GM18873 (cell line): ENCODE results near the gene DYSF.

ENCODE experiments used
- ATAC-seq: cut with Tn5 transposase; IDR thresholded peaks from one replicate; pipeline ENCODE4 v1.9.1; 2021; ENCODE audit warnings: mild to moderate bottlenecking, moderate library complexity, moderate number of reproducible peaks; ENCODE audit not compliant: unreplicated experiment, low FRiP score

DYSF gene

GRCh38 chr2:71665168-71666093 lies 212.1 kb downstream of the DYSF start:
- no peak for ATAC-seq

DNA sequence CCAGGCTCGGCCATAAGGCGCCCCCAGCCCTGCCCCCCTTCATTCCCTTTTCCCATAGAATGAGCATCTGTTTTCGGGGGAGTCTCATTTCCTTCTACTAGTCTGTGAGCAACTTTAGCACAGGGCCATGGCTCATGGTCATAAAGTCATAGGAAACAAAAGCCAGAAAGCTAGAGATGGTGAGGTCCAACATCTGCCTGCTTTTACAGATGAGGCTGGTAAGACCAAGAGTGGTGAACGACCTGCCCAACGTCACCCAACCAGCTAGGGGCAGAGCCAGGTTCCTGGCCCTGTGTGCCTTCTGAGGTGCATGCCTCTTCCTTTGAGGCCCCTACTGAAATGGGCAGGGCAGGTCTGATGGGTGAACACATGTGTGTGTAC lies 212.7 kb downstream of the DYSF start:
- ATAC-seq, result no peak

- no peak for ATAC-seq
Measured at GRCh38 chr2:71667256-71668182, 214.2 kb downstream of the DYSF start.

GRCh38 chr2:71668326-71669057 lies 215.1 kb downstream of the DYSF start:
- no peak for ATAC-seq

DNA sequence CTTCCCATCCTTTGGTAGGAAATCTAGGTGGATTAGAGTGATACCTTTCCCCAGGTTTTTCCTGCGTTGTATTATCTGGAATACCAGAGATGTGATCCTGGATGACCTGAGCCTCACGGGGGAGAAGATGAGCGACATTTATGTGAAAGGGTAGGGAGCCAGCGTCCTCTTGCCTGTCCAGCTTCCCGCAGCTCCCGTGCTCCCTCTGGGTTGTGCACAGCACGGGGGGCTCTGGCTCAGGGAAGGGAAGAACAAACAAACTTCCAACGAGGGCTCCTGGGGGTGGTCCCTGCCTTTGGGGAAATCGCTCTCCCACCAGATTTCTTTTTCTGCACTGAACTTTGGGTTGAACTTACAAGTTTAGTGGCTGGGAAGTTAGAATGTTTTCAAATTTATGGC lies 215.7 kb downstream of the DYSF start:
- ATAC-seq, result no peak

DNA sequence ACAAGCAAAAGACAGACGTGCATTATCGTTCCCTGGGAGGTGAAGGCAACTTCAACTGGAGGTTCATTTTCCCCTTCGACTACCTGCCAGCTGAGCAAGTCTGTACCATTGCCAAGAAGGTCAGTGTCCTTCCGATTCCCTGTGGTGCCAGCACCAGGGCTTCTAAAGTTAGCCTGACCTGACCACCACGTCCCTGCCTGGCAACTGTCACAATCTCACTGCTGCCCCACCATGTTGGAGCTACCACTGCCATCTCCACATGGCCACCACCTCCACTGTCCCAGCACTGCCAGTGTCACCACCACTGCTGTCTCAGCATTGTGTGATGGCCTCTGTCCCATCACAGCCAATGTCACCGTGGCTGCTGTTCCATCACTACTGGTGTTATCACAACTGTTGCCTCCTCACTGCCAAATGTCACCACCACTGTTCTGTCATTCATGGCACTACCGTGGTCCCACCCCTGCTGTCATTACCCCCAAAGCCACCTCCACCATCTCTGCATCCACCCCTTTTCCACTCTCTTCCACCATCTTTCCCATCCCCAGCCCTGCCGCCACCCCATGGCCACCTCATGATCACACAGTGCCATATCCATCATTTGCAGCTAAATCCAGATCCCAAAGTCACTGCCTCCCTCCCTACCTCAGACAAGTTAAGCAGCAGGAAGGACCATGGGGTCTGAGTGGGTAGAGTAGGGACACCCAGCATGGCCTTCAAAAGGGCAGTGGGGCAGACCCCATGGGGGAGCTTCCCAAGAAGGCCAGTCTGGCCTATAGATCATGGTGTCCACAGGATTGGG lies 216.5 kb downstream of the DYSF start:
- ATAC-seq, result no peak

DNA sequence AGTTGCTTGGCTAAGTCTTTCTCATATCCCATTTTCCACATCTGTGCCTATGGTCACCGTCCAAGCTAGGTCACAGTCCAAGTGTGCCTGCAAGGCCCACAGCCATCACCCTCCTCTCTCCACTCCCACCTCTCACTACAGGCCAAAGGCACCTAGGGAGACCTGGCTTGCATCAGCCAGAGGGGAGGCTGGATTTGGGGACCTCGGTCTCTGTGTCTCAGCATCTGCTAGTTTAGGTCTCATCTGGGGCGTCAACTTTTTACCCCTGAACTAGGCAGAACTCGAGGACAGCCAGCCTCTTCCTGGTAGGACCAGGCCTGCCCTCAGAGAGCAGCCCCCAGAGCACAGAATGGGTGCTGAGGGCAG lies 217.1 kb downstream of the DYSF start:
- ATAC-seq, result no peak

GRCh38 chr2:71671203-71671854 lies 218.0 kb downstream of the DYSF start:
- no peak for ATAC-seq

GRCh38 chr2:71671895-71672825 lies 218.8 kb downstream of the DYSF start:
- ATAC-seq, result no peak

- no peak for ATAC-seq
Measured at GRCh38 chr2:71672826-71673795, 219.8 kb downstream of the DYSF start.

DNA sequence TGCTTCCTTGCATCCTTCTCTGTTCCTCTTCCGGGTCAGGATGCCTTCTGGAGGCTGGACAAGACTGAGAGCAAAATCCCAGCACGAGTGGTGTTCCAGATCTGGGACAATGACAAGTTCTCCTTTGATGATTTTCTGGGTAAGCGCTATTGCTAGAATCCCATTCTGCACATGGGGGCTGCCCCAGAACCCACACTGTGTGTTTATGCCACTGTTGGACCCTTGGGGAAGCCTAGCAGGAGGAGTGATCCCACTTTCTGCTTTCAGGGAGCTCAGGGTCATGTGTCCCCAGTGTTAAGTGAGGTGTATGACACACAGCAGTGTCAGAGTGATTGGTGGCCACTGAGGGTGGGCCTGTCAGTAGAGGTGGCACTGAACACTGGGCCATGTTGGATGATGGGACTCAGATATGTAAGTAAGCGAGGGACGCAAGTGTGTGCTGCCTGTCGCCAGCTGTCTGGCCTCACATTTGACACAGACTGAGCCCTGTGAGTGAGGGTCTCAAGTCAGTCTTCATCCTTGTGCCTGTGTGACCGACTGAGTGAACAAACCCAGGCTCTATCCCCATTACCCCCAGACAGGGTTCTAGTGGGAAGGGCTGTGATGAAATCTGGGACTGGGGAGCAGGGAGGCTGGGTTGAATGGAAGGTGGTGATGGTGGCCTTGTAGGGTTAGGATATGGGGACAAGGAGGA lies 220.9 kb downstream of the DYSF start:
- ATAC-seq, result no peak

DNA sequence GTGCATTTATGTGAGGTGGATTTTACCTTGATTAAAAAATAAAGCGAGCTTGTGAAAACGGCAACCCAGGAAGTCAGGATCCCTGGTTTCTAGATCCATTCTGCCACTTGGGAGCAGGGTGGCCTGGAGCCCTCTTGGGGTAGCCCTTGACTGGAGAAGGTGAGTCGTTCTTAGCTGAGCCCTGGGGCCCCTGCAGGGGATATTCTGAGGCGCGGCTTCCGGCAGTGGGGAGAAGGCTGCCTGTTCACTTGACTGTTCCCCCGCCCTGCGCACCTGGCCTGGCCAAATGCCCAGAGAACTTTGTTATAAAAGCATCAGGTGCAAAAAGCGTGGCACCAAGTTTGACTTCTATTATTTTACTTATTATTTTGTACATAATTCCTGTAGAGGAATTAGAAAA lies 221.9 kb downstream of the DYSF start:
- no peak for ATAC-seq

DNA sequence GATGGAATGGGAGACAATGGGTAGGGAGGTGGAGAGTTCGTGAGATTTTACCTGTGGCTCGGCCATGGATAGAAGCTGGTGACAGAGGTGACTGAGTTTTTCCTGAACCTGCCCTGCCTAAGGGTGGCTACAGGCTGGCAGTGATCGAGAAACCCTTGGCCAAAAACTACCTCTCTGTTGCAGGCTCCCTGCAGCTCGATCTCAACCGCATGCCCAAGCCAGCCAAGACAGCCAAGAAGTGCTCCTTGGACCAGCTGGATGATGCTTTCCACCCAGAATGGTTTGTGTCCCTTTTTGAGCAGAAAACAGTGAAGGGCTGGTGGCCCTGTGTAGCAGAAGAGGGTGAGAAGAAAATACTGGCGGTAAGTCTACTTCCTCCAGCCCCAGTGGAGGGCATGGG lies 225.5 kb downstream of the DYSF start:
- ATAC-seq, result no peak

GRCh38 chr2:71679491-71679890 lies 226.1 kb downstream of the DYSF start:
- ATAC-seq, result no peak

DNA sequence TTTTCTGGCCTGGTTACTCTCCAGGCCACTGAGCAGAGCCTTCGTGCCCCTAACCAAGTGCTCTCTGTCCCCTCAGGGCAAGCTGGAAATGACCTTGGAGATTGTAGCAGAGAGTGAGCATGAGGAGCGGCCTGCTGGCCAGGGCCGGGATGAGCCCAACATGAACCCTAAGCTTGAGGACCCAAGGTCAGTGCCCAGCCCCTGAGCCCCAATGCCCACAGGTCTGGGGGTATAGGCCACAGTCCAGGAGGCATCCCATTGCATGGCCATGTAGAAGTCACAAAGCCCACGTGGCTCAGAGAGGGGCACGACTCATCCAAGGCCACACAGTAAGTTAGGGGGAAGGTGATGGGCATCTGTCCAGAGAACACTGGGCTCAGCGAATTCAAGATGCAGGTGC lies 227.6 kb downstream of the DYSF start:
- no peak for ATAC-seq

DNA sequence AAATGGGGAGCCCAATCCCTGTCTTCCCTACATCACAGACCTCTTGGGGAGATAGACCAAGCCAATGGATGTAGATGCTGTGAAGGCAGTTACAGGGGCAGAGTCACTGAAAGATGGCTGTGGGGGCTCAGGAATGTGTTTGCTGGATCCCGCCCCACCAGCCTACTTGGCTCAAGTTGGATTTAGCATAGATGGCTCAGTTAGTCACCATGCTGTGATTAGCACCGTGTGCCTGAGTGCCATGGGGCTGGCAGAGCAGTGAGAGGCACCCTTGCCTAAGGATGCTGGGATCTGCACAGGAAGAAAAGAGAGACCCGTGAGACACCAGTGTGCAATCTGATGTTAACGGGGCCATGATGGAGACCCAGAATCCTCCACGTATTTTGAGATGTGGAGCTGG lies 228.3 kb downstream of the DYSF start:
- ATAC-seq, result no peak

GRCh38 chr2:71682341-71682740 lies 229.0 kb downstream of the DYSF start:
- ATAC-seq, result no peak
